ENCODE measurements around the gene MGRN1.

The MGRN1 gene

GRCh38 chr16:4626396-4626795, 1.8 kb downstream of the MGRN1 start:
- no peak overlapping the region for H3K27ac ChIP-seq (ENCODE audit: low read depth, low read length)
- H3K9me3 ChIP-seq (ENCODE audit: insufficient read depth, low read depth, low read length) = no peaks in the 10 kb centered on the region
- no peak overlapping the region for H3K9ac ChIP-seq (ENCODE audit: low read depth, low read length)
- H3K27me3 ChIP-seq (ENCODE audit: insufficient read depth, low read length) = no peaks in the 10 kb centered on the region
- WGBS = 75% methylated on average over 6 of the region's 6 CpGs
- peak overlapping the region; percentile 81; the same call in 1 of the 2 replicates for H3K4me3 ChIP-seq (ENCODE audit: low read length)
- H3K4me1 ChIP-seq (ENCODE audit: insufficient read depth, low read length) = 0 out of 2 replicates have a peak, but pooled peaks cover 4% of the 10 kb centered on the region
- H3K36me3 ChIP-seq (ENCODE audit: insufficient read depth, low read length) = peaks cover 7% of the 10 kb centered on the region; the same call in 1 of the 2 replicates

GRCh38 chr16:4628283-4628682, 3.7 kb downstream of the MGRN1 start:
- WGBS = 92% methylated on average over 9 of the region's 9 CpGs
- peaks cover 10% of the 10 kb centered on the region; the same call in 1 of the 2 replicates for H3K36me3 ChIP-seq (ENCODE audit: insufficient read depth, low read length)

GRCh38 chr16:4631444-4631843, 6.8 kb downstream of the MGRN1 start:
- Histone ChIP-seq H3K36me3 (ENCODE audit: insufficient read depth, low read length) (peaks cover 16% of the 10 kb centered on the region; the same call in 1 of the 2 replicates), H3K9me3 (ENCODE audit: insufficient read depth, low read depth, low read length) (no peaks in the 10 kb centered on the region), H3K4me3 (ENCODE audit: low read length) (no peak overlapping the region), H3K27ac (ENCODE audit: low read depth, low read length) (no peak overlapping the region), H3K27me3 (ENCODE audit: insufficient read depth, low read length) (no peaks in the 10 kb centered on the region), H3K9ac (ENCODE audit: low read depth, low read length) (no peak overlapping the region), H3K4me1 (ENCODE audit: insufficient read depth, low read length) (no peaks in the 10 kb centered on the region)
- 100% methylated on average over 1 of the region's 1 CpG for WGBS

More at GRCh38 chr16:4628283-4628682, 3.7 kb downstream of the MGRN1 start:
- Histone ChIP-seq H3K4me1 (ENCODE audit: insufficient read depth, low read length) (0 out of 2 replicates have a peak, but pooled peaks cover 4% of the 10 kb centered on the region), H3K27ac (ENCODE audit: low read depth, low read length) (no peak overlapping the region), H3K4me3 (ENCODE audit: low read length) (no peak overlapping the region), H3K27me3 (ENCODE audit: insufficient read depth, low read length) (no peaks in the 10 kb centered on the region), H3K9me3 (ENCODE audit: insufficient read depth, low read depth, low read length) (no peaks in the 10 kb centered on the region), H3K9ac (ENCODE audit: low read depth, low read length) (no peak overlapping the region)

- H3K4me1 ChIP-seq (ENCODE audit: insufficient read depth, low read length) = no peaks in the 10 kb centered on the region
- H3K9ac ChIP-seq (ENCODE audit: low read depth, low read length) = no peak overlapping the region
- 96% methylated on average over 20 of the region's 20 CpGs for WGBS
These were observed 9.4 kb downstream of the MGRN1 start for GRCh38 chr16:4633910-4634635.

GRCh38 chr16:4634768-4635167, 10.1 kb downstream of the MGRN1 start:
- 95% methylated on average over 12 of the region's 12 CpGs for WGBS
- no peak overlapping the region for H3K9ac ChIP-seq (ENCODE audit: low read depth, low read length)
- H3K27me3 ChIP-seq (ENCODE audit: insufficient read depth, low read length) = no peaks in the 10 kb centered on the region
- no peaks in the 10 kb centered on the region for H3K4me1 ChIP-seq (ENCODE audit: insufficient read depth, low read length)
- H3K4me3 ChIP-seq (ENCODE audit: low read length) = no peak overlapping the region
- H3K36me3 ChIP-seq (ENCODE audit: insufficient read depth, low read length) = peaks cover 13% of the 10 kb centered on the region; the same call in 1 of the 2 replicates
- no peak overlapping the region for H3K27ac ChIP-seq (ENCODE audit: low read depth, low read length)
- H3K9me3 ChIP-seq (ENCODE audit: insufficient read depth, low read depth, low read length) = no peaks in the 10 kb centered on the region

More at GRCh38 chr16:4633910-4634635, 9.4 kb downstream of the MGRN1 start:
- H3K27me3 ChIP-seq (ENCODE audit: insufficient read depth, low read length) = no peaks in the 10 kb centered on the region
- H3K36me3 ChIP-seq (ENCODE audit: insufficient read depth, low read length) = peaks cover 13% of the 10 kb centered on the region; the same call in 1 of the 2 replicates
- no peak overlapping the region for H3K27ac ChIP-seq (ENCODE audit: low read depth, low read length)
- H3K9me3 ChIP-seq (ENCODE audit: insufficient read depth, low read depth, low read length) = no peaks in the 10 kb centered on the region
- H3K4me3 ChIP-seq (ENCODE audit: low read length) = no peak overlapping the region

GRCh38 chr16:4636196-4636595, 11.6 kb downstream of the MGRN1 start:
- 88% methylated on average over 13 of the region's 13 CpGs for WGBS
- Histone ChIP-seq H3K36me3 (ENCODE audit: insufficient read depth, low read length) (peaks cover 13% of the 10 kb centered on the region; the same call in 1 of the 2 replicates), H3K9ac (ENCODE audit: low read depth, low read length) (no peak overlapping the region), H3K9me3 (ENCODE audit: insufficient read depth, low read depth, low read length) (no peaks in the 10 kb centered on the region), H3K4me3 (ENCODE audit: low read length) (no peak overlapping the region), H3K27me3 (ENCODE audit: insufficient read depth, low read length) (no peaks in the 10 kb centered on the region), H3K27ac (ENCODE audit: low read depth, low read length) (no peak overlapping the region), H3K4me1 (ENCODE audit: insufficient read depth, low read length) (no peaks in the 10 kb centered on the region)

GRCh38 chr16:4637501-4638166, 13.0 kb downstream of the MGRN1 start:
- H3K9ac ChIP-seq (ENCODE audit: low read depth, low read length) = no peak overlapping the region; the same call in 1 of the 2 replicates

GRCh38 chr16:4639899-4640509, 15.4 kb downstream of the MGRN1 start:
- Histone ChIP-seq H3K36me3 (ENCODE audit: insufficient read depth, low read length) (0 out of 2 replicates have a peak, but pooled peaks cover 3% of the 10 kb centered on the region), H3K27ac (ENCODE audit: low read depth, low read length) (no peak overlapping the region), H3K27me3 (ENCODE audit: insufficient read depth, low read length) (no peaks in the 10 kb centered on the region), H3K9ac (ENCODE audit: low read depth, low read length) (no peak overlapping the region), H3K4me1 (ENCODE audit: insufficient read depth, low read length) (no peaks in the 10 kb centered on the region), H3K4me3 (ENCODE audit: low read length) (no peak overlapping the region), H3K9me3 (ENCODE audit: insufficient read depth, low read depth, low read length) (no peaks in the 10 kb centered on the region)
- WGBS = 95% methylated on average over 27 of the region's 27 CpGs

More at GRCh38 chr16:4637501-4638166, 13.0 kb downstream of the MGRN1 start:
- no peaks in the 10 kb centered on the region for H3K27me3 ChIP-seq (ENCODE audit: insufficient read depth, low read length)
- H3K36me3 ChIP-seq (ENCODE audit: insufficient read depth, low read length) = peaks cover 9% of the 10 kb centered on the region; the same call in 1 of the 2 replicates
- no peak overlapping the region for H3K27ac ChIP-seq (ENCODE audit: low read depth, low read length)
- WGBS = 96% methylated on average over 21 of the region's 21 CpGs
- no peaks in the 10 kb centered on the region for H3K9me3 ChIP-seq (ENCODE audit: insufficient read depth, low read depth, low read length)
- H3K4me1 ChIP-seq (ENCODE audit: insufficient read depth, low read length) = no peaks in the 10 kb centered on the region
- no peak overlapping the region for H3K4me3 ChIP-seq (ENCODE audit: low read length)

GRCh38 chr16:4640572-4641305, 16.1 kb downstream of the MGRN1 start:
- Histone ChIP-seq H3K27me3 (ENCODE audit: insufficient read depth, low read length) (no peaks in the 10 kb centered on the region), H3K27ac (ENCODE audit: low read depth, low read length) (no peak overlapping the region), H3K9me3 (ENCODE audit: insufficient read depth, low read depth, low read length) (no peaks in the 10 kb centered on the region), H3K36me3 (ENCODE audit: insufficient read depth, low read length) (0 out of 2 replicates have a peak, but pooled peaks cover 3% of the 10 kb centered on the region), H3K4me1 (ENCODE audit: insufficient read depth, low read length) (no peaks in the 10 kb centered on the region), H3K4me3 (ENCODE audit: low read length) (no peak overlapping the region), H3K9ac (ENCODE audit: low read depth, low read length) (no peak overlapping the region)
- 93% methylated on average over 19 of the region's 19 CpGs for WGBS

GRCh38 chr16:4641306-4641687, 16.7 kb downstream of the MGRN1 start:
- H3K4me3 ChIP-seq (ENCODE audit: low read length) = no peak overlapping the region
- H3K9ac ChIP-seq (ENCODE audit: low read depth, low read length) = no peak overlapping the region
- H3K27me3 ChIP-seq (ENCODE audit: insufficient read depth, low read length) = no peaks in the 10 kb centered on the region
- no peak overlapping the region for H3K27ac ChIP-seq (ENCODE audit: low read depth, low read length)
- H3K4me1 ChIP-seq (ENCODE audit: insufficient read depth, low read length) = no peaks in the 10 kb centered on the region
- H3K9me3 ChIP-seq (ENCODE audit: insufficient read depth, low read depth, low read length) = no peaks in the 10 kb centered on the region
- 0 out of 2 replicates have a peak, but pooled peaks cover 3% of the 10 kb centered on the region for H3K36me3 ChIP-seq (ENCODE audit: insufficient read depth, low read length)
- 95% methylated on average over 5 of the region's 5 CpGs for WGBS
